Fibroblast of skin of left biceps (primary cell): Measurements from ENCODE around the gene C19orf12.

Experiments
- DNase-seq, 2 experiments: peaks; one replicate each; pipeline ENCODE4 v3.0.0-alpha.2; 2013; ENCODE audit warnings: low read depth in 2 of 2

Gene C19orf12

GRCh38 chr19:29664753-29665214 is 50.3 kb downstream of the C19orf12 start:
- no peak for DNase-seq

GRCh38 chr19:29663861-29664752 is 51.0 kb downstream of the C19orf12 start:
- DNase-seq = no peak

DNA sequence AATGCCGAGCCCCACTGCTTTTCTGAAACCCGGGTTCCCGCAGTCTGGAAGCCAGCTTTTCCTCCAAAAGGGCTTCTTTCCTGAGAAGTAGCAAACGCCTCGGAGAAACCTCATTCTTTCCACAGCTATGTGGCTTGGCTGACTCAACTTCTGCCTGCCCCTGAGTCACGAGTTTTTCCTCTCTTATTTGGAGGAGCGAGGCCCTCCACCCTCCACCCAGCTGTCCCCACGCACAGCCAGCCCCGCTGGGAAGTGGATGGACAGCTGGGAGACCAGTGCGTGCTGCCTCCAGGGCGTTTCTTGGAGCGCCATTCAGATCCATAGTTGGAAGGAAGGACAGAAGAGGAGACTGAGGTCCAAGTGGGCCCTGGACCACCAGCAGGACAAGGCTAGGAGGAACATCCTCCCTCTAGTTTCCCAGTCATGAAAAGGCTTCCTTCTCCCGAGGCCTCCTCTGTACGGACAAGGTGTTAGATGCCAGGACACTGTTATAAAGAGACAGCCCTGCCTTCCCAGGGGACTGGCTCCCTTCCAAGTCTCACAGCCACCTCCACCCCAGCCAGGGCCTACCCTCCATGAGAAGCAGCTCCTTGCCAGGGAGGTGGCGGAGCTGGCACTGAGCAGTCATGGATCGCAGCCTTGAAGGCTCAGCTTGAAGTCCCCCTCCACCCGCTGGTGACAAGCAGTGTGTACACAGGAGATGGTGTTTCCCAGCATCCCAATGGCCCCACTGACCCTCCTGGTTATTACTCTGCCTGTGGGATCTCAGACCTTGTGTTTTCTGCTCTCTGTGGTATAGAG is 52.3 kb downstream of the C19orf12 start:
- DNase-seq = peak; percentile 75 to 78

GRCh38 chr19:29662278-29662603 is 52.8 kb downstream of the C19orf12 start:
- no peak for DNase-seq

DNA sequence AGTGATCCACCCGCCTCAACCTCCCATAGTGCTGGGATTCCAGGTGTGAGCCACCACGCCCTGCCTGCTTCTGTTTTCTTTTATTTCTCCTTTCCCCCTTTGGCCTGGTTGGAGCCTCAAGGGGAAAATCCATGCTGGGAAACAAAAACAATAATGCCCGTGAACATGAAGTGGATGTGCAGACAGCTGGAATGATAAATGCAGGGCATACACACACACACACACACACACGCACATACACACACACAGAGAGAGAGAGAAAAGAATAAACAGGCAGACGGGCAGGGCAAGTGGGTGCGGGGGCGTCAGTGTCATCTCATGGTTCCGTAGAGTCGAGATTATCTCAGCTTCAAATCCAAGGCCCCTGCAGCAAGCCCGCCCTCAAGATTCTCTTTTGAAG is 54.2 kb downstream of the C19orf12 start:
- no peak for DNase-seq

DNA sequence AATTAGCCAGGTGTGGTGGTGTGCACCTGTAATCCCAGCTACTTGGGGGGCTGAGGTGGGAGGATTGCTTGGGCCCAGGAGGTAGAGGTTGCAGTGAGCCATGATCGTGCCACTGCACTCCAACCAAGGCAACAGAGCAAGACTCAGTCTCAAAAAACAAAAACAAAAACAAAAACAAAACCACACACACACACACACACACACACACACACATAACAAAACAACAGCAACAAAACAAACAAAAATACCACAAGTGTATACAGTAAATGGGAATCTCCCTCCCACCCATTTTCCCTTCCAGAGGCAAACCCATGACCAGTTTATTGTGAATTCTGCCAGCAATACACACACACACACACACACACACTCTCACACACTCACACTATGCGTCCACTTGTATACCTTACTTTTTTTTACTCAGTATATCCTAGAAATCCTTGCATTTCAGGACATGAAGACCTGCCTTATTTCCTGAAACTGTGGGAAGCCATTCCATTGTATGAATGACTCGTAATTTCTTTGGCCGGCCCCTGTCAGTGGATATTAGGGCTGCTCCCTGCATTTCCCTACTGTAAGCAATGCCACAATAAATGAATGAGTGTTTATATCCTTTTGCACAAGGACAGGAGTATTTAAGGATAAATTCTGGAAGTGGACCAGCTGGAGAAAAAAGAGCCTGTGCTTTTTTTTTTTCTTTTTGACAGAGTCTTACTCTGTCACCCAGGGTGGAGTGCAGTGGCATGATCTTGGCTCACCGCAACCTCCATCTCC is 56.7 kb downstream of the C19orf12 start:
- no peak for DNase-seq

GRCh38 chr19:29655648-29656335 is 59.3 kb downstream of the C19orf12 start:
- DNase-seq = no peak

GRCh38 chr19:29653398-29653797 is 61.7 kb downstream of the C19orf12 start:
- no peak for DNase-seq

DNA sequence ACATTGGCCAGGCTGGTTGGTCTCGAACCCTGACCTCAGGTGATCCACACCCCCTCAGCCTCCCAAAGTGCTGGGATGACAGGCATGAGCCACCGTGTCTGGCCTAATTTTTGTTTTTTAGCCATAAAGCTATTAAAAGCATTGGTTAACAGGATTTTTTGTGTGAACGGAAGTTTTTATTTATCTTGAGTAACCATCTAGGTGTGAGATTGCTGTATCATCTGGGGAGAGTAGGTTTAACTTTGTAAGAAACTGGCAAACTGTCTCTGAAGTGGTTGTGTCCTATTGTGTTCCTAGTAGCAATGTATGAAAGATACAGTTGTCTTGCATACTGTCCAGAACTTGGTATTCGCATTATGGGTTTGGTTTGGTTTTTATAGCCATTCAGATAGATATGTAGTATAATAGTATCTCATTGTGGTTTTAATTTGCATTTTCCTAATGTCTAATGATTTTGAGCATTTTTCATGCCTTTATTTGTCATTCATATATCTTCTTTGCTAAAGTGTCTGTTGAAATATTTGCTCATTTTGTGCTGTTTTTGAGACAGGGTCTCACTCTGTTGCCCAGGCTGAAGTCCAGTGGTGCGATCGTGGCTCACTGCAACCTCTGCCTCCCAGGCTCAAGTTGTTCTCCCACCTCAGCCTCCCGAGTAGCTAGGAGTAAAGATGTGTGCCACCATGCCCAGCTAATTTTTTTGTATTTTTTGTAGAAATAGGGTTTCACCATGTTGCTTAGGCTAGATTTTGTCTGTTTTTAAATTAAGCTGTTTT is 63.3 kb downstream of the C19orf12 start:
- no peak for DNase-seq

- DNase-seq = no peak
Observed at GRCh38 chr19:29650772-29651387, 64.2 kb downstream of the C19orf12 start.
